C4-2B (cell line): ENCODE data around the gene RETN.

Source experiments
- CTCF ChIP-seq: fragments of 450-650 bp; conservative IDR thresholded peaks from 2 replicates; pipeline ENCODE4 v1.5.1; 2017; ENCODE audit warnings: mild to moderate bottlenecking
- ZFX ChIP-seq: fragments of 450-650 bp; IDR thresholded peaks from 2 replicates; pipeline ENCODE4 v1.6.1; 2017

GRCh38 chr19:7706955-7707456 is 38.2 kb downstream of the RETN start:
- TF ChIP-seq CTCF (no peak), ZFX (no peak)
